H1 (cell line): ENCODE results near the gene OR10X1.

Source experiments
- ASH2L ChIP-seq: fragments of 200-600, 300-600 bp; sonication (generic); IDR thresholded peaks from one replicate; pipeline ENCODE4 v1.7.1; 2017; ENCODE audit warnings: low read length
- ATF2 ChIP-seq: IDR thresholded peaks from 2 replicates; pipeline ENCODE4 v1.6.1; 2012; ENCODE audit warnings: low read length, inconsistent platforms
- BACH1 ChIP-seq: IDR thresholded peaks from 2 replicates; pipeline ENCODE4 v1.6.1; 2012; ENCODE audit warnings: low read length, improper control_type of control experiment
- EZH2 ChIP-seq: fragments of 200-600 bp; sonication (generic); IDR thresholded peaks from 2 replicates; pipeline ENCODE4 v1.7.1; 2012; ENCODE audit warnings: low read depth, mild to moderate bottlenecking, moderate library complexity, low read length, inconsistent platforms; ENCODE audit not compliant: severe bottlenecking
- PHF8 ChIP-seq: fragments of 200-600 bp; sonication (generic); conservative IDR thresholded peaks from 2 replicates; pipeline ENCODE4 v1.7.1; 2012; ENCODE audit warnings: low read depth, mild to moderate bottlenecking, inconsistent platforms, low read length, moderate library complexity
- POLR2AphosphoS5 ChIP-seq: IDR thresholded peaks from 2 replicates; pipeline ENCODE4 v1.6.1; 2011; ENCODE audit warnings: low read depth, low read length
- RFX5 ChIP-seq: IDR thresholded peaks from 2 replicates; pipeline ENCODE4 v1.6.1; 2011; ENCODE audit warnings: low read depth, low read length, improper control_type of control experiment, borderline replicate concordance
- SP1 ChIP-seq: IDR thresholded peaks from 2 replicates; pipeline ENCODE4 v1.6.1; 2011; ENCODE audit warnings: low read depth, low read length
- SP4 ChIP-seq: IDR thresholded peaks from 2 replicates; pipeline ENCODE4 v1.6.1; 2012; ENCODE audit warnings: low read length, inconsistent platforms
- TAF1 ChIP-seq: IDR thresholded peaks from 2 replicates; pipeline ENCODE4 v1.6.1; 2011; ENCODE audit warnings: mild to moderate bottlenecking, low read depth, low read length
- ZNF274 ChIP-seq: IDR thresholded peaks from 2 replicates; pipeline ENCODE4 v1.7.0; 2012; ENCODE audit warnings: low read length, borderline replicate concordance; ENCODE audit errors: extremely low read depth
- TF ChIP-seq, protein P1 (sequence below), 3 experiments: IDR thresholded peaks; 1 replicate in 2 of 3; 2 replicates in 1 of 3; pipeline versions ENCODE4 v1.5.1 to v1.6.1; 2011; ENCODE audit warnings: low read length in 3 of 3, mild to moderate bottlenecking in 3 of 3, inconsistent platforms in 2 of 3, low read depth in 1 of 3, moderate library complexity in 1 of 3; ENCODE audit not compliant: insufficient read depth in 1 of 3; ENCODE audit errors: control extremely low read depth in 1 of 3

DNA sequence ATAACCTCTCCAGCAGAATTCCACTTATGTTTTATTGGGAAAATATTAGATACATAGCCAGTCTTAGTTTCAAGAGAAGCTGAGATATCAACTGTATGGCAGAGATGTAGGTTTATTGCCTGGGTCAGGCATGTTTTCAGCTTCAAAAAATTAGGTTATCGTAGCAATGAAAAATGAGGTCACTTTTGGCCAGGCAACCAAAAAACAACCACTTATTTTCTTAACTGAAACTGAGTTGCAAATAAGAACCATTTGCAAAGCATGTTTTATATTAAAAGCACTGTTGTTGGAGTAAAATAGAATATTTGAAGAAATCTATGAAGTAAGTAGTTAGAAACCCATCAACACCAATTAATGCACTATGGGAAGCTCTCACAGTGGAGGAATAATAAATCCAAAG, 20.0 kb downstream of the OR10X1 start:
- TF ChIP-seq TAF1 (no peak), POLR2AphosphoS5 (no peak), SP1 (no peak), ASH2L (no peak), EZH2 (no peak), ATF2 (no peak), ZNF274 (no peak), RFX5 (no peak), BACH1 (no peak), PHF8 (no peak), SP4 (no peak)
- TF ChIP-seq, protein P1, sequence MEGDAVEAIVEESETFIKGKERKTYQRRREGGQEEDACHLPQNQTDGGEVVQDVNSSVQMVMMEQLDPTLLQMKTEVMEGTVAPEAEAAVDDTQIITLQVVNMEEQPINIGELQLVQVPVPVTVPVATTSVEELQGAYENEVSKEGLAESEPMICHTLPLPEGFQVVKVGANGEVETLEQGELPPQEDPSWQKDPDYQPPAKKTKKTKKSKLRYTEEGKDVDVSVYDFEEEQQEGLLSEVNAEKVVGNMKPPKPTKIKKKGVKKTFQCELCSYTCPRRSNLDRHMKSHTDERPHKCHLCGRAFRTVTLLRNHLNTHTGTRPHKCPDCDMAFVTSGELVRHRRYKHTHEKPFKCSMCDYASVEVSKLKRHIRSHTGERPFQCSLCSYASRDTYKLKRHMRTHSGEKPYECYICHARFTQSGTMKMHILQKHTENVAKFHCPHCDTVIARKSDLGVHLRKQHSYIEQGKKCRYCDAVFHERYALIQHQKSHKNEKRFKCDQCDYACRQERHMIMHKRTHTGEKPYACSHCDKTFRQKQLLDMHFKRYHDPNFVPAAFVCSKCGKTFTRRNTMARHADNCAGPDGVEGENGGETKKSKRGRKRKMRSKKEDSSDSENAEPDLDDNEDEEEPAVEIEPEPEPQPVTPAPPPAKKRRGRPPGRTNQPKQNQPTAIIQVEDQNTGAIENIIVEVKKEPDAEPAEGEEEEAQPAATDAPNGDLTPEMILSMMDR (IDR thresholded peaks at IDR 0.05; ENCODE audit: control extremely low read depth in 1 of 3, insufficient read depth in 1 of 3, low read depth in 1 of 3, low read length in 3 of 3), result no peak
